ENCODE measurements around the gene HCN2.
"Not testable (repeated sequence)": the region's sequence is repeated elsewhere in the genome, so short reads cannot be mapped to it uniquely, and the experiment has no call there.

The HCN2 gene

DNA sequence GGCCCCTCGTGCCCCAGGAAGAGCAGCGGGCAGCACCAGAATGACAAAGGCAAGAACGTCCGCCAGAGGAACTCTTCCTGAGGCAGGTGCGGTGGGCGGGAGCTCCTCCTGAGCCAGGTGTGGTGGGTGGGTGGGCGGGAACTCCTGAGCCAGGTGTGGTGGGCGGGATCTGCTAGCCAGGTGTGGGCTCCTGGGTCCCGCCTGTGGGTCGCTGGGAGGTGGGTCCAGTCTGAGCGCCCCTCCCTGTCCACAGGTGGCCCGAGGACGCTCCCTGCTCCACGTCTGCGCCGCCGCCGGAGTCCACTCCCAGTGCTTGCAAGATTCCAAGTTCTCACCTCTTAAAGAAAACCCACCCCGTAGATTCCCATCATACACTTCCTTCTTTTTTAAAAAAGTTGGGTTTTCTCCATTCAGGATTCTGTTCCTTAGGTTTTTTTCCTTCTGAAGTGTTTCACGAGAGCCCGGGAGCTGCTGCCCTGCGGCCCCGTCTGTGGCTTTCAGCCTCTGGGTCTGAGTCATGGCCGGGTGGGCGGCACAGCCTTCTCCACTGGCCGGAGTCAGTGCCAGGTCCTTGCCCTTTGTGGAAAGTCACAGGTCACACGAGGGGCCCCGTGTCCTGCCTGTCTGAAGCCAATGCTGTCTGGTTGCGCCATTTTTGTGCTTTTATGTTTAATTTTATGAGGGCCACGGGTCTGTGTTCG lies 7.0 kb upstream of the HCN2 start:
- H3K36me3 ChIP-seq (ENCODE audit: low read depth) = peaks cover 43% of the 10 kb centered on the region
- TF ChIP-seq CTCF (IDR thresholded peaks at IDR 0.05; ENCODE audit: poor library complexity, severe bottlenecking) = no peak
- H3K27me3 ChIP-seq (ENCODE audit: insufficient read depth, poor library complexity, severe bottlenecking) = no peaks in the 10 kb centered on the region
- H3K4me3 ChIP-seq (ENCODE audit: severe bottlenecking) = no peak overlapping the region
- no peaks in the 10 kb centered on the region for H3K4me1 ChIP-seq (ENCODE audit: insufficient read depth, poor library complexity, severe bottlenecking)
- no peak for DNase-seq (ENCODE audit: low spot score)
- H3K27ac ChIP-seq (ENCODE audit: poor library complexity, severe bottlenecking) = no peak overlapping the region
- ATAC-seq (ENCODE audit: low read depth) = no peak
- no peaks in the 10 kb centered on the region for H3K9me3 ChIP-seq (ENCODE audit: severe bottlenecking)

DNA sequence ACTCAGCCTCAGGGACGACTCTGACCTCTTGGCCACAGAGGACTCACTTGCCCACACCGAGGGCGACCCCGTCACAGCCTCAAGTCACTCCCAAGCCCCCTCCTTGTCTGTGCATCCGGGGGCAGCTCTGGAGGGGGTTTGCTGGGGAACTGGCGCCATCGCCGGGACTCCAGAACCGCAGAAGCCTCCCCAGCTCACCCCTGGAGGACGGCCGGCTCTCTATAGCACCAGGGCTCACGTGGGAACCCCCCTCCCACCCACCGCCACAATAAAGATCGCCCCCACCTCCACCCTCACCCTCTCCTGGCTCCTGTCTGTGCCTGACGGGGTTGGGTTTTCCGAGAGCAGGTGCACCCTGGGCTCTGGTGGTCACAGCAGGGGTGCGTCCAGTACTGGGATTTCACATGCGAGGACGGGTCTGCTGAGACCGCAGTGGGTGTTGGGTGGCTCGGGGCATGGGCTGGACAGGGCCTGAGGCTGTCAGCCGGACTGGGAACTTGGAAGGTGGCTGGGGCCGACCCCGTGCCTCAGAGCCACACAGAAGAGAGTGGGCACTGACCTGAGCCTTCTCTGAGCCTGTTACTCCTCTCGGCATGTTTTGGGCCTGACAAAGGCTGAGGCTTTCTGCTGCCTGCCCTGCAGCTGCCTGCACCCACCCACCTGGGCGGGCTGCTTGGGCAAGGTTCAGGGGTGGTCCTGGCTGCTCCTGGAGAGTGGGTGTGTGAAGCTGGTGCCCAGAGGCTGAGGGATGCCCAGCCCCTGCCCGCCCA lies 6.3 kb upstream of the HCN2 start:
- ATAC-seq (ENCODE audit: low read depth) = no peak
- no peak for DNase-seq (ENCODE audit: low spot score)
- Histone ChIP-seq H3K36me3 (ENCODE audit: low read depth) (peaks cover 35% of the 10 kb centered on the region), H3K4me1 (ENCODE audit: insufficient read depth, poor library complexity, severe bottlenecking) (no peaks in the 10 kb centered on the region), H3K4me3 (ENCODE audit: severe bottlenecking) (no peak overlapping the region), H3K27ac (ENCODE audit: poor library complexity, severe bottlenecking) (no peak overlapping the region), H3K27me3 (ENCODE audit: insufficient read depth, poor library complexity, severe bottlenecking) (peaks cover 2% of the 10 kb centered on the region), H3K9me3 (ENCODE audit: severe bottlenecking) (no peaks in the 10 kb centered on the region)
- TF ChIP-seq CTCF (IDR thresholded peaks at IDR 0.05; ENCODE audit: poor library complexity, severe bottlenecking) = no peak

- no peak for TF ChIP-seq CTCF (IDR thresholded peaks at IDR 0.05; ENCODE audit: poor library complexity, severe bottlenecking)
- H3K27me3 ChIP-seq (ENCODE audit: insufficient read depth, poor library complexity, severe bottlenecking) = peaks cover 7% of the 10 kb centered on the region
- H3K4me1 ChIP-seq (ENCODE audit: insufficient read depth, poor library complexity, severe bottlenecking) = no peaks in the 10 kb centered on the region
- no peak overlapping the region for H3K4me3 ChIP-seq (ENCODE audit: severe bottlenecking)
- H3K27ac ChIP-seq (ENCODE audit: poor library complexity, severe bottlenecking) = no peak overlapping the region
- DNase-seq (ENCODE audit: low spot score) (no peak), ATAC-seq (ENCODE audit: low read depth) (no peak)
- peaks cover 33% of the 10 kb centered on the region for H3K36me3 ChIP-seq (ENCODE audit: low read depth)
- no peaks in the 10 kb centered on the region for H3K9me3 ChIP-seq (ENCODE audit: severe bottlenecking)
Measured at GRCh38 chr19:583968-584239, 5.8 kb upstream of the HCN2 start.

DNA sequence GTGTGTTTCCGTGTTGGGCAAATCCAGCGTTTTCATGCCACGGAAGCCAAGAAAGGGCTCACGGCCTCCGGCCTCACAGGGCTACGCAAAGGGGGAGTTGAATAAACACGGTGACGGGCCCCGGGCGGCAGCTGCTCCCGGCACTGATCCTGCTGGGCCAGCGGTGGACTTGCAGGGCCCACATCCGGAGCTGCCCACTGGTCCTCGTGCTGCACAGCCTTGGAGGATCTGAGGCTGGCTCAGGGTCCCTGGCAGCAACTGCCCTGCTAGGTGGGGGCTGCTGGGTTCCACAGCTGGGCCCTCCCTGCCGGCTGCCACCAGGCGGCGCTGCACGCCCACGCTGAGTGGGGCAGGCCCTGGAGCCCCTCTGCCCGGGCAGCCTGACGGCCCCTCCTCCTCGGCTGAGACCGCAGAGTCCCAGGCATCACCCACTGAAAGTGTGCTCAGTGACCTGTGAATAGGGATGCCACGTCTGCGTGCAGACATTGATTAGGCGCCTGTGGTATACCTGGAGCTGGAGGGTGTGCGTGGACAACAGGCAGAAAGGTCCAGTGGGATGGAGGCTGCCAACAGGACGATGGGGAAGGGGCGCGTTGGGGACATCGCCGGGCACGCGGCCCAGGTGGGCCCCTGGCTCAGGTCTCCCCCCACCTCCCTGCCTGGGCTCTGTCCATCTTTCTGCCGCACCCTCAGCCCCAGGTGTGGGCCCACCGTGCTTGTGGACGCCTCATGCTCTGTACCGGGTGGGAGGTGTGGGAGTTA lies 5.3 kb upstream of the HCN2 start:
- no peaks in the 10 kb centered on the region for H3K4me1 ChIP-seq (ENCODE audit: insufficient read depth, poor library complexity, severe bottlenecking)
- TF ChIP-seq CTCF (IDR thresholded peaks at IDR 0.05; ENCODE audit: poor library complexity, severe bottlenecking) = peak; percentile 69
- no peaks in the 10 kb centered on the region for H3K9me3 ChIP-seq (ENCODE audit: severe bottlenecking)
- DNase-seq (ENCODE audit: low spot score) (no peak), ATAC-seq (ENCODE audit: low read depth) (peak; percentile 47)
- peaks cover 28% of the 10 kb centered on the region for H3K36me3 ChIP-seq (ENCODE audit: low read depth)
- no peak overlapping the region for H3K27ac ChIP-seq (ENCODE audit: poor library complexity, severe bottlenecking)
- no peak overlapping the region for H3K4me3 ChIP-seq (ENCODE audit: severe bottlenecking)
- peaks cover 12% of the 10 kb centered on the region for H3K27me3 ChIP-seq (ENCODE audit: insufficient read depth, poor library complexity, severe bottlenecking)

GRCh38 chr19:585146-585545 lies 4.5 kb upstream of the HCN2 start:
- not testable (repeated sequence) for ATAC-seq (ENCODE audit: low read depth)

More at GRCh38 chr19:585146-585545, 4.5 kb upstream of the HCN2 start:
- H3K36me3 ChIP-seq (ENCODE audit: low read depth) = peaks cover 20% of the 10 kb centered on the region
- H3K4me3 ChIP-seq (ENCODE audit: severe bottlenecking); DNase-seq (ENCODE audit: low spot score); H3K27ac ChIP-seq (ENCODE audit: poor library complexity, severe bottlenecking); H3K9me3 ChIP-seq (ENCODE audit: severe bottlenecking); H3K4me1 ChIP-seq (ENCODE audit: insufficient read depth, poor library complexity, severe bottlenecking): not testable (repeated sequence)
- peaks cover 13% of the 10 kb centered on the region for H3K27me3 ChIP-seq (ENCODE audit: insufficient read depth, poor library complexity, severe bottlenecking)

Data from RWPE2 (cell line).